HepG2 (cell line): ENCODE results near the gene SIRT5. TPM values are rescaled to one million over a fixed set of nuclear protein-coding genes. Genes with fewer than 3 reads are reported as not detected.

ENCODE experiments used
- ATAC-seq: fragments of 200-7000 bp; cut with Tn5 transposase; 3 replicates; pipeline ENCODE4 v1.9.1; 2020; ENCODE audit warnings: mild to moderate bottlenecking, moderate library complexity
- BruUV-seq: library from RNA; stranded (reverse); fragments of 400-500 nt; replicated peaks from 2 replicates; lab custom pipeline; 2021; lab: Mats Ljungman, UMichigan
- CTCF ChIA-PET: fragments of 300-600 bp; formaldehyde crosslinking; extraction: SDS; loops from one replicate; lab custom pipeline; 2021; ENCODE audit warnings: low total read pairs, inconsistent platforms, low intra/inter-chr PET ratio; lab: Yijun Ruan, JAX
- POLR2A ChIA-PET: fragments of 350-600 bp; sonication (Branson Sonifier 250); formaldehyde crosslinking; loops from one replicate; lab custom pipeline; 2020; ENCODE audit warnings: antibody characterized with exemption, inconsistent platforms; lab: Yijun Ruan, JAX
- DNase-seq: peaks from one replicate; pipeline ENCODE4 v3.0.0-alpha.2; 2015; ENCODE audit warnings: low spot score
- FAIRE-seq: peaks from 3 replicates; lab custom pipeline; 2011; peaks lifted over from hg19 to GRCh38; lab: Jason Lieb, UNC
- H2AFZ ChIP-seq: one replicate; pipeline ENCODE4 v1.6.1; 2011; ENCODE audit warnings: low read length, inconsistent platforms
- H3K27ac ChIP-seq: fragments of 300-600 bp; 3 replicates; pipeline ENCODE4 v1.8.0; 2011; ENCODE audit warnings: mixed run types, mild to moderate bottlenecking, mixed read lengths, low read length, inconsistent platforms; ENCODE audit not compliant: insufficient read depth; ENCODE audit errors: extremely low read length
- H3K27me3 ChIP-seq, 2 experiments: fragments of 200-600 bp in 1 of 2; 2 replicates in 1 of 2; 3 replicates in 1 of 2; pipeline versions ENCODE4 v1.6.0 to v1.8.0; 2011; ENCODE audit warnings: low read length in 2 of 2, mild to moderate bottlenecking in 2 of 2, moderate library complexity in 2 of 2, inconsistent platforms in 1 of 2; ENCODE audit not compliant: insufficient read depth in 2 of 2, control insufficient read depth in 1 of 2
- H3K36me3 ChIP-seq, 2 experiments: fragments of 200-600 bp in 1 of 2; replicated peaks in 1 of 2; 2 replicates in 1 of 2; 3 replicates in 1 of 2; pipeline versions ENCODE4 v1.5.1 to v1.8.0; 2011; ENCODE audit warnings: low read length in 2 of 2, inconsistent platforms in 1 of 2; ENCODE audit not compliant: insufficient read depth in 2 of 2, control insufficient read depth in 1 of 2
- H3K4me1 ChIP-seq: 2 replicates; pipeline ENCODE4 v1.5.1; 2012; ENCODE audit warnings: low read length, inconsistent platforms; ENCODE audit not compliant: insufficient read depth
- H3K4me2 ChIP-seq: 2 replicates; pipeline ENCODE4 v1.6.0; 2011; ENCODE audit warnings: low read depth, low read length, inconsistent platforms
- H3K4me3 ChIP-seq, 3 experiments: fragments of 200-600 bp in 1 of 3; sonication (generic), shearing (Covaris generic) in 1 of 3; replicated peaks in 1 of 3; 2 replicates each; pipeline ENCODE4 v1.5.1; 2011 to 2016; ENCODE audit warnings: low read length in 3 of 3, inconsistent platforms in 2 of 3, low read depth in 2 of 3, mild to moderate bottlenecking in 2 of 3, control low read depth in 1 of 3, mixed read lengths in 1 of 3; ENCODE audit not compliant: insufficient read depth in 1 of 3
- H3K79me2 ChIP-seq: one replicate; pipeline ENCODE4 v1.6.1; 2011; ENCODE audit warnings: low read length, inconsistent platforms; ENCODE audit not compliant: insufficient read depth
- H3K9ac ChIP-seq: 2 replicates; pipeline ENCODE4 v1.6.0; 2011; ENCODE audit warnings: mild to moderate bottlenecking, low read depth, low read length, inconsistent platforms; ENCODE audit not compliant: insufficient read depth
- H3K9me3 ChIP-seq: 2 replicates; pipeline ENCODE4 v1.5.1; 2012; ENCODE audit warnings: mild to moderate bottlenecking, low read length
- H4K20me1 ChIP-seq: 2 replicates; pipeline ENCODE4 v1.6.0; 2011; ENCODE audit warnings: inconsistent platforms, mild to moderate bottlenecking, low read length, moderate library complexity; ENCODE audit not compliant: insufficient read depth
- CBFB ChIP-seq: sonication (generic); formaldehyde crosslinking; IDR thresholded peaks from 2 replicates; pipeline ENCODE4 v1.4.0; 2020; ENCODE audit warnings: missing genetic modification reagents
- MBNL3 ChIP-seq: fragments of 250-450 bp; sonication (Bioruptor Pico); conservative IDR thresholded peaks from 2 replicates; pipeline ENCODE4 v1.8.0; 2022; ENCODE audit warnings: mild to moderate bottlenecking, inconsistent platforms
- ZBTB1 ChIP-seq: sonication (generic); formaldehyde crosslinking; IDR thresholded peaks from 2 replicates; pipeline ENCODE4 v1.4.0; 2020; ENCODE audit warnings: missing genetic modification reagents, borderline replicate concordance
- ZNF816 ChIP-seq: sonication (generic); formaldehyde crosslinking; IDR thresholded peaks from 2 replicates; pipeline ENCODE4 v1.8.0; 2022; ENCODE audit warnings: missing genetic modification reagents, mild to moderate bottlenecking, borderline replicate concordance
- WGBS: methylation state at CpG from one replicate; pipeline ENCODE4 v1.1.6; 2017; ENCODE audit warnings: low lambda C conversion rate; 5-methylcytosine and 5-hydroxymethylcytosine counted together
- in situ Hi-C: cut with HindIII; loops from 2 replicates; pipeline ENCODE4 v1.10.0; 2017; ENCODE audit warnings: low pct_unique_long_range_greater_than_20kb; ENCODE audit not compliant: extremely low pct_ligation_motif_present
- intact Hi-C: fragments of 100-400 bp; cut with micrococcal nuclease; formaldehyde crosslinking; loops from one replicate; pipeline ENCODE4 v1.10.0; 2022; ENCODE audit not compliant: unreplicated experiment
- polyA plus RNA-seq, 8 experiments: library from polyadenylated mRNA; depleted of rRNA in 3 of 8; stranded (reverse) in 7 of 8; unstranded in 1 of 8; fragments of >200 nt; fragmentation: Illumina TruSeq in 4 of 8; extraction: Trizol in 4 of 8; gene quantifications; 2 replicates each; pipeline versions ENCODE4 v1.2.1 to v1.2.3, GENCODE V29; 2011 to 2016; ENCODE audit warnings: low read depth in 4 of 8, missing spikeins in 1 of 8, mixed read lengths in 1 of 8; ENCODE audit not compliant: insufficient read depth in 1 of 8
- total RNA-seq, 5 experiments: library from RNA; depleted of rRNA; stranded (reverse); fragments of >200 nt; fragmentation: Illumina TruSeq; extraction: Trizol; gene quantifications; 2 replicates each; pipeline ENCODE4 v1.2.3, GENCODE V29; 2016; ENCODE audit warnings: low read depth in 1 of 5
- TF ChIP-seq, protein P1 (sequence below): sonication (generic); formaldehyde crosslinking; IDR thresholded peaks from 2 replicates; pipeline ENCODE4 v1.4.0; 2020; ENCODE audit warnings: missing genetic modification reagents, borderline replicate concordance

Gene SIRT5
- total and polyA plus RNA-seq, 2 of the 13 experiments (the other 11 are each of a cell fraction or from before 2014, with no cell fraction given): 14.1 to 16.6 TPM

- TF ChIP-seq, protein P1, sequence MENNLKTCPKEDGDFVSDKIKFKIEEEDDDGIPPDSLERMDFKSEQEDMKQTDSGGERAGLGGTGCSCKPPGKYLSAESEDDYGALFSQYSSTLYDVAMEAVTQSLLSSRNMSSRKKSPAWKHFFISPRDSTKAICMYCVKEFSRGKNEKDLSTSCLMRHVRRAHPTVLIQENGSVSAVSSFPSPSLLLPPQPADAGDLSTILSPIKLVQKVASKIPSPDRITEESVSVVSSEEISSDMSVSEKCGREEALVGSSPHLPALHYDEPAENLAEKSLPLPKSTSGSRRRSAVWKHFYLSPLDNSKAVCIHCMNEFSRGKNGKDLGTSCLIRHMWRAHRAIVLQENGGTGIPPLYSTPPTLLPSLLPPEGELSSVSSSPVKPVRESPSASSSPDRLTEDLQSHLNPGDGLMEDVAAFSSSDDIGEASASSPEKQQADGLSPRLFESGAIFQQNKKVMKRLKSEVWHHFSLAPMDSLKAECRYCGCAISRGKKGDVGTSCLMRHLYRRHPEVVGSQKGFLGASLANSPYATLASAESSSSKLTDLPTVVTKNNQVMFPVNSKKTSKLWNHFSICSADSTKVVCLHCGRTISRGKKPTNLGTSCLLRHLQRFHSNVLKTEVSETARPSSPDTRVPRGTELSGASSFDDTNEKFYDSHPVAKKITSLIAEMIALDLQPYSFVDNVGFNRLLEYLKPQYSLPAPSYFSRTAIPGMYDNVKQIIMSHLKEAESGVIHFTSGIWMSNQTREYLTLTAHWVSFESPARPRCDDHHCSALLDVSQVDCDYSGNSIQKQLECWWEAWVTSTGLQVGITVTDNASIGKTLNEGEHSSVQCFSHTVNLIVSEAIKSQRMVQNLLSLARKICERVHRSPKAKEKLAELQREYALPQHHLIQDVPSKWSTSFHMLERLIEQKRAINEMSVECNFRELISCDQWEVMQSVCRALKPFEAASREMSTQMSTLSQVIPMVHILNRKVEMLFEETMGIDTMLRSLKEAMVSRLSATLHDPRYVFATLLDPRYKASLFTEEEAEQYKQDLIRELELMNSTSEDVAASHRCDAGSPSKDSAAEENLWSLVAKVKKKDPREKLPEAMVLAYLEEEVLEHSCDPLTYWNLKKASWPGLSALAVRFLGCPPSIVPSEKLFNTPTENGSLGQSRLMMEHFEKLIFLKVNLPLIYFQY (CRISPR knock-in tag): no peak
- no peak for TF ChIP-seq CBFB
Observed at GRCh38 chr6:13629459-13630116, 55.2 kb downstream of the SIRT5 start (continued).

DNA sequence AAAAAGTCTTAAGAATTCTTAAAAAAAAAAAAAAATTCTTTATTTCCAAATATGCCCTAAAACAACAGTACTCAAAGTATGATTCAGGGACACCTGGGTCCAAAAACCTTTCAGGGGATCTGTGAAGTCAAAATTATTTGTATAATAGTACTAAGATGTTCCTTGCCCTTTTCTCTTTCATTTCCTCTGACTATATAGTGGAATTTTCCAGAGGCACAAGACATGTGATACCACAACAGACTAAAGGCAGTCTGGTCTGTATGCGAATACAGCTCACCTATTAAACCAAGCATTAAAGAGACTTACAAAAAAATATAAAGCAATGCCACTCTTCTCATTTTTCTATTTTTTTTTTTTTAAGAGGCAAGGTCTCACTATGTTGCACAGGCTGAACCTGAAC is 56.1 kb downstream of the SIRT5 start:
- Histone ChIP-seq H4K20me1 (no peaks in the 10 kb centered on the region), H3K9me3 (no peaks in the 10 kb centered on the region), H2AFZ (no peak overlapping the region), H3K79me2 (no peaks in the 10 kb centered on the region), H3K27me3 (no peaks in the 10 kb centered on the region), H3K4me2 (no peak overlapping the region), H3K4me3 (no peak overlapping the region), H3K9ac (no peak overlapping the region), H3K4me1 (peaks cover 8% of the 10 kb centered on the region; the same call in 1 of the 2 replicates), H3K36me3 (peaks cover 5 to 41% of the 10 kb centered on the region in 2 experiments), H3K27ac (no peak overlapping the region)
- FAIRE-seq: no peak
- TF ChIP-seq MBNL3 (CRISPR knock-in tag) (no peak), ZNF816 (CRISPR knock-in tag) (no peak), ZBTB1 (CRISPR knock-in tag) (no peak)
- ATAC-seq: no peak
- in situ Hi-C loops: no loop called here
- no TSS peak for BruUV-seq
- 96% methylated on average over 1 of the region's 1 CpG for WGBS
- DNase-seq: no peak
- CTCF ChIA-PET: no interaction called here
- POLR2A ChIA-PET: no interaction called here
- intact Hi-C loops: no loop called here
